Esophagus (tissue), 2 donors: ENCODE results near the gene COASY. TPM values are rescaled to one million over a fixed set of nuclear protein-coding genes. Genes with fewer than 3 reads are reported as not detected.
"Not testable (repeated sequence)": the region's sequence is repeated elsewhere in the genome, so short reads cannot be mapped to it uniquely, and the experiment has no call there.

Experiments
- H3K27ac ChIP-seq, 2 donors: one replicate each; pipeline ENCODE4 v1.5.1; 2013; ENCODE audit warnings: low read depth in 2 of 2, mild to moderate bottlenecking in 2 of 2, inconsistent platforms in 1 of 2, low read length in 1 of 2, moderate library complexity in 1 of 2
- H3K27me3 ChIP-seq, 2 donors: one replicate each; pipeline ENCODE4 v1.6.1; 2013; ENCODE audit warnings: low read length in 2 of 2, control low read depth in 1 of 2, mild to moderate bottlenecking in 1 of 2; ENCODE audit not compliant: insufficient read depth in 2 of 2, control insufficient read depth in 1 of 2
- H3K36me3 ChIP-seq, 2 donors: one replicate each; pipeline ENCODE4 v1.6.1; 2013; ENCODE audit warnings: low read length in 1 of 2; ENCODE audit not compliant: control insufficient read depth in 2 of 2, insufficient read depth in 2 of 2
- H3K4me1 ChIP-seq, 2 donors: one replicate each; pipeline ENCODE4 v1.6.1; 2013; ENCODE audit warnings: low read length in 1 of 2; ENCODE audit not compliant: control insufficient read depth in 2 of 2, insufficient read depth in 2 of 2
- H3K4me3 ChIP-seq, 2 donors: one replicate each; pipeline ENCODE4 v1.5.1; 2013; ENCODE audit warnings: low read length in 2 of 2, mild to moderate bottlenecking in 2 of 2, low read depth in 1 of 2, moderate library complexity in 1 of 2
- H3K9me3 ChIP-seq, 2 donors: one replicate each; pipeline ENCODE4 v1.6.1; 2013; ENCODE audit warnings: mild to moderate bottlenecking in 2 of 2, low read depth in 1 of 2, low read length in 1 of 2, moderate library complexity in 1 of 2; ENCODE audit not compliant: control insufficient read depth in 2 of 2, insufficient read depth in 1 of 2
- WGBS, 2 donors: extraction: QIAGEN DNeasy Blood & Tissue Kit; methylation state at CpG; one replicate each; pipeline ENCODE4 v1.1.7; 2013; 5-methylcytosine and 5-hydroxymethylcytosine counted together
- polyA plus RNA-seq, 2 donors: library from polyadenylated mRNA; stranded (reverse); fragments of 200-250 nt; gene quantifications; one replicate each; pipeline ENCODE4 v1.2.3, GENCODE V29; 2013
- donor health status: healthy with polysubstance abuse.
- donor health status: Bipolar disorder and iron deficiency.

The COASY gene
- polyA plus RNA-seq, 2 donors = 58.2 to 62.1 TPM

DNA sequence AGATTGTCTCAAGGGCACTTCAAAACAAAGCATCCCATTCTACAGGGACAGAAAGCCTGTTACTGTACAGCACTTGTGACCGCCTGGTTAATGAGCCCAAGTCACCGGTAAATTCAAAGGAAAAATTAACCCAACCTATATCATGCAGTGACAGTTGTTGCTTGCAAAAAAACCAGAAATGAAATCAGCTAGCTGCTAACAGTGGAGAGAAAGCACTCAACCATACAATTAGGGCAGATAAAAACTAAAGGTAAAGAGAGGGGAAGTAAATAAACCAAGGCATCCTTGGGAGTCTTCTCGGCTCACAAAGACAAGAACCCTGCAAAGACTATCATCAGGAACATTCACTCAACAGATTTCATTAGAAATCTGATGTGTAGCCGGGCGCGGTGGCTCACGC, 41.4 kb downstream of the COASY start:
- Histone ChIP-seq H3K4me1 (peaks cover 0 to 3% of the 10 kb centered on the region in 2 donors), H3K27ac (no peak overlapping the region), H3K9me3 (no peaks in the 10 kb centered on the region), H3K36me3 (peaks cover 0 to 2% of the 10 kb centered on the region in 2 donors), H3K4me3 (no peak overlapping the region), H3K27me3 (no peaks in the 10 kb centered on the region)
- WGBS, 2 donors = 93 to 94% methylated on average over 7 of the region's 7 CpGs

DNA sequence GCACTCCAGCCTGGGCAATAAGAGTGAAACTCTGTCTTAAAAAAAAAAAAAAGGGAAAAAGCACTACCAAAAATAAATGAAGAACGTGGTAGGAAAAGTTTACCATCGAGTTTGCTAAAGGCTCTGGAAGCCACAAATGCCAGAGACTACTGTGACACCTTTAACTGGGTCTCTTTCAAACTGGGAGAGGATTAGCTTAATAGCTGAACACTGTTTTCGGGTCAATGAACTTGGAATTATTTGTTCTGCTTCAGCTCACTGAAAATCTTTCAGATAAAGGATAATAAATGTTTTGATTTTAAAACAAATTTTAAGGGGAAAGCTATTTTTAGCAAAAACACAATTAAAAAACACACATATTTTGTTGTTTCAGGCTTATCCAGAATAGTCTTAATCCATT, 45.8 kb downstream of the COASY start:
- Histone ChIP-seq H3K27ac (no peak overlapping the region), H3K4me3 (peak overlapping the region in 1 of 2 donors; percentile 95), H3K27me3 (no peaks in the 10 kb centered on the region), H3K9me3 (no peaks in the 10 kb centered on the region), H3K36me3 (peaks cover 4 to 5% of the 10 kb centered on the region in 2 donors), H3K4me1 (peaks cover 0 to 3% of the 10 kb centered on the region in 2 donors)
- WGBS, 2 donors = 25 to 39% methylated on average over 3 of the region's 3 CpGs

DNA sequence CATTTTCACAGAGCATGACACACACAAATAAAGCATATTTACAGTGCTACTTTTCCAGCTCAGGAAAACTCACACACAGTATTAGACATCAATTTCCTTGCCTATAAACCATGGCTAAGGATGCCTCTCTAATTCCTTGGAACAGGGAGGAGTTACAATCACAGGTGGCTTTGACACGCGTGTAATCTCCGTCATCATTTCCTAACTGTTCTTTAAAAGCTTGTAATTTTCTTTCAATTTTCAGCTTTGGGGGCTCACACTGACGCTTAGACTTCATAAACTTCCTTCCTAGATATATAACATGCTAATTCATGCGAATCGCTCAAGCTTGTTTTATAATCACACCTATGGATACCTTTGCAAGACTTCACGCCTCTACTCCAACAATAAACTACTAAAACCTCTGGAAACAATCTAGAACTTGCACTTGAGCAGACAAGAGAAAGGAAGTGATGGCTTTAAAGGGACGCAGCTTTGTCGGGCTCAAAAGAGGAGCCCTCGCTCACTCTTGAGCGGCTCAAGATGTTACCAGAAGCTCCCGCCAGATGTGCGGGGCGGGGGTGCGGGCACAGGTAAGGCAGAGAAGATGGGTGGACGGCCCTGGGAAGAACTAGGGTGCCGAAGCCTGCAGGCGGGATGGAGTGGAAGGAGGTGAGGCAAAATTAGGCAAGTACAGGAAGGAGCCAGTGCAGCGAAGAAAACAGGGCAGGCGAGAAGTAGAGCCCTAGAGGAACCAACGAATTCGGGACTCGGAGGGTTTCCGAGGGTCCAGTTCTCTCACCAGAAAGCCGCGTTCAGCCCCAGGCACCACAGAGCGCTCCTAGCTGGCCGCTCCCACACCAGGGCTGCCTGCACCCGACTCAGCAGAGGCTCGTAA, 46.6 kb downstream of the COASY start:
- Histone ChIP-seq H3K4me1 (peaks cover 0 to 3% of the 10 kb centered on the region in 2 donors), H3K27ac (peak overlapping the region; percentile 90 to 97), H3K9me3 (no peaks in the 10 kb centered on the region), H3K36me3 (peaks cover 8 to 10% of the 10 kb centered on the region in 2 donors), H3K27me3 (no peaks in the 10 kb centered on the region), H3K4me3 (peak overlapping the region; percentile 89 to 95)
- 0 to 1% methylated on average over 30 of the region's 30 CpGs for whole genome bisulfite sequencing, 2 donors

DNA sequence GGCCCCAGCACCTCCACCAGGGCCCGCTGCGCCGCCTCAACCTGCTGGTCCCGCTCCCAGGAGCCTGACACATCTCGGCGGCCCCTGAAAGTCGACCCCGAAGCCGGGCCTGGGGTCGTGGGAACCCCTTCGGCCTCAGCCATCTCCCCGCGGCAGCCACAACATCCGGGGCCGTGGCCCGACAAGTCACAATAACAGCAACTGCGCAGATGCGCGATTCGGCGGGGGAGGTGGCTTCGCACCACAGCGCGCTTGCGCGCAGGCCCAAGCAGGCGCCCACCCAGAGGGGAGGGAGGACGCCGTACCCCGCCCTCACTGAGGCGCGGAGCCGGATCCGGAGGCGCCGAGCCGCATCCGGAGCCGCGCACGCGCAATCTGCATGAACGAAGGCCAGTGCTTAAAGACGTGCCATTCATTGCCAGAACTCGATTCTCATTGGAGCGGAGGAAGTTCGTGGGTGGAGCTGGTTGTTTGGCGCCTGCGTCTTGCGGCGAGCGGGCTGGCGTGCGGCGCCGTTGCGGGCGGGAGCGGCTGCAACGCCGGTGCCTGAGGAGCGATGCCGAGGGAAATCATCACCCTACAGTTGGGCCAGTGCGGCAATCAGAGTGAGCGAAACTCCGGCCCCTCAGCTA, 47.4 kb downstream of the COASY start, which contains the start of the genes RETREG3 and TUBG1:
Gene RETREG3, minus strand, starts transcription at position 193 of the 632 bp plus-strand sequence. Its CDS starts 50 bp downstream, at position 143.
Gene TUBG1, plus strand, starts transcription at position 502 of the 632 bp plus-strand sequence. Its CDS starts 55 bp downstream, at position 557.
- WGBS, 2 donors = 0% methylated on average over 66 of the region's 66 CpGs

DNA sequence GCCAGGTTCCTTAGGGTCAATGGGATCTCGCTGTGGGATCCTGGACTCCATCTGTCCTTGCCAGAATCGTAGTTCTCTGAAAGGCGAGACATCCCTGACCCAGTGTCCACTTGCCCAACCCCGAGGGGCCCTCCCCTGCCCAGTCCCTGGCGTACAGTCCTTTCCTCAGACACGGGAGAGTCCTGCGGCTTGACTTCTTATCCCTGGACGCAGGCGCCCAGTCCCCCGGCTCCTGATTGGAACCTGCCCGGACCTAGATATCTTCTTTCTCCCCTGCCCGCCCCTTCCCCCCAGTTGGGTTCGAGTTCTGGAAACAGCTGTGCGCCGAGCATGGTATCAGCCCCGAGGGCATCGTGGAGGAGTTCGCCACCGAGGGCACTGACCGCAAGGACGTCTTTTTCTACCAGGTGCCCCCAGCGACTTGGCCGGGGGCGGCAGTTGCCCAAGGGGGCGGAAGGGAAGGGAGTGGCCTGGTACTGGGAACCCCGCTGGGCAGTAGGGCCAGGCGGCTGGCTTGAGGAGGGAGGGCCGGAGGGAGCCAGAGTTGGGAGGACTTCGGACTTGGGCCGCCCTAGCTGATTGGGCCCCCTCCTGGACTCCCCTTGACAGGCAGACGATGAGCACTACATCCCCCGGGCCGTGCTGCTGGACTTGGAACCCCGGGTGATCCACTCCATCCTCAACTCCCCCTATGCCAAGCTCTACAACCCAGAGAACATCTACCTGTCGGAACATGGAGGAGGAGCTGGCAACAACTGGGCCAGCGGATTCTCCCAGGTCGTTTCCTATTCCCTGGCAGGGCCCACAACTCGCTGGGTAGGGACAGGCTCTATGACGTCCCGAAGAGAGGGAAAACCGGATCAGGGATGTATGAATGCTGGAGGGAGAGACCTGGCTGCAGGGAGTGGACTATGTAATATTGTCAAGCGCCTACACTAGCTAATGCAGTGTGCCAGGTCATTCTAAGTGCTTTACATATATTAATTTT, 48.2 kb downstream of the COASY start:
- Histone ChIP-seq H3K4me3 (peak overlapping the region; percentile 55 to 89), H3K27ac (peak overlapping the region; percentile 69 to 86), H3K36me3 (peaks cover 21 to 23% of the 10 kb centered on the region in 2 donors)
- H3K27me3 ChIP-seq, H3K4me1 ChIP-seq, H3K9me3 ChIP-seq: not testable (repeated sequence)
- 10% methylated on average over 34 to 35 of the region's 42 CpGs for WGBS, 2 donors

More for the DNA sequence above, 47.4 kb downstream of the COASY start, which contains the start of the genes RETREG3 and TUBG1:
- no peaks in the 10 kb centered on the region for H3K27me3 ChIP-seq
- no peaks in the 10 kb centered on the region for H3K9me3 ChIP-seq
- H3K4me3 ChIP-seq = peak within 1 kb of the TSS; percentile 89 to 95
- peaks cover 14 to 16% of the 10 kb centered on the region in 2 donors for H3K36me3 ChIP-seq
- H3K4me1 ChIP-seq = peaks cover 0 to 2% of the 10 kb centered on the region in 2 donors
- H3K27ac ChIP-seq = peak within 1 kb of the TSS; percentile 90 to 97

DNA sequence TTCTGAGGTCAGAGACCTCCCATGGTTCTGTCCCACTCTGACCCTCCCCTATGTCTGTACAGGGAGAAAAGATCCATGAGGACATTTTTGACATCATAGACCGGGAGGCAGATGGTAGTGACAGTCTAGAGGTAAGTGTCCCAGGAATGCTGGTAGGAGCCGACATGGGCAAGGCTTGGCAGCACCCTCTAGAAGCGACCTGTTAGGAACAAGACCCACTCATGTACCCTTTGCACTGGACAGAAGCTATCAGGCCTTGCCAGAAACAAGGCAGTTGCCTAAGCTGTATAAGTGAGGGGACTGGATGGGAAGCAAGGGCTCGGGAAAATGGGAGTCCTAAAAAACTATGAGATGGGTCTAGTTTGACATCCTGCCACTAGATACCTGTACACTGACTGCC, 50.1 kb downstream of the COASY start:
- H3K4me3 ChIP-seq = no peak overlapping the region
- no peak overlapping the region for H3K27ac ChIP-seq
- no peaks in the 10 kb centered on the region for H3K9me3 ChIP-seq
- no peaks in the 10 kb centered on the region for H3K4me1 ChIP-seq
- 95 to 97% methylated on average over 4 of the region's 4 CpGs for WGBS, 2 donors
- no peaks in the 10 kb centered on the region for H3K27me3 ChIP-seq
- H3K36me3 ChIP-seq = peaks cover 25 to 26% of the 10 kb centered on the region in 2 donors

DNA sequence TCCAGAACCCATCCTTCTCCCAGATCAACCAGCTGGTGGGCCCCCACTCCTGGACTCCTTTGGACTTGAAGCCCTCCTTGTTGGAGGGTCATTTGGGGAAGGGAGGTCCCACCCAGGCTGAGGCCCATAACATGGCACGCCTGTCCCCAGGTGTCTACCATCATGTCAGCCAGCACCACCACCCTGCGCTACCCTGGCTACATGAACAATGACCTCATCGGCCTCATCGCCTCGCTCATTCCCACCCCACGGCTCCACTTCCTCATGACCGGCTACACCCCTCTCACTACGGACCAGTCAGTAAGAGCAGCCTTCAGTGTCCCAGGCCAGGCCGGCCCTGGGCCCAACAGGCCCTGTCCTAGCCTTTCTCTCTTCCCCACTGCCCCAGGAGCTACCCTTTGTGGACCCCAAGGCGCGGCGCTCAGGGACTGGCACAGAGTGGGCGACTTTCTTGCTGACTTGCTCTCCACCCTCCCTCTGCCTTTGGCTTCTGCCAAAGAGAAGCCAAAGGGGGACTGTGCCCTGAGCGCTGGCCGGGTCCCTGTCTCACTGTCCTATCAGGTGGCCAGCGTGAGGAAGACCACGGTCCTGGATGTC, 51.8 kb downstream of the COASY start:
- WGBS, 2 donors = 96% methylated on average over 17 of the region's 17 CpGs

More for the DNA sequence above, 51.8 kb downstream of the COASY start:
- Histone ChIP-seq H3K36me3 (peaks cover 25 to 26% of the 10 kb centered on the region in 2 donors), H3K4me3 (no peak overlapping the region), H3K9me3 (no peaks in the 10 kb centered on the region), H3K27ac (no peak overlapping the region), H3K27me3 (no peaks in the 10 kb centered on the region), H3K4me1 (no peaks in the 10 kb centered on the region)
